ENCODE results near the gene ST3GAL4. TPM values are rescaled to one million over a fixed set of nuclear protein-coding genes. Genes with fewer than 3 reads are reported as not detected.

ST3GAL4 gene
- total RNA-seq, 1 experiment from 2014 or later = 46.2 TPM

DNA sequence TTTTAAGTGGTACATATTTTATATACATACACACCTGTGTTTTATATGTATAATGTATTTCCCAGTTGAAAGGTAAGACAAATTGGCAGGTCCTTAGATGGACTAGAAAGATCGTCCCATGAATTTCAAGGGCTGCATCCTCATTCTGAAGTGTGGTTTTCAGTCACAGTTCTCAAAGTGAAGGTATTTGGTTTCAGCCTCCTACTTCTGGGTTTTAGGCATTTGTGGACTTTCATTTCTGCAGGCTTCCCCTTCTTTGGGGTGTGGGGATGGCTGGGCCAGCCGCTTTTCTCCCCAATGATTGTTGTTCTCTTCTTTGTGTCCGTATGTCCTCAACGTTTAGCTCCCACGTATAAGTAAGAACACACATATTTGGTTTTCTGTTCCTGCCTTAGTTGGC, 41.7 kb upstream of the ST3GAL4 start:
- H3K27me3 ChIP-seq (ENCODE audit: insufficient read depth, low read depth) = no peaks in the 10 kb centered on the region
- 0 out of 2 replicates have a peak, but pooled peaks cover 8% of the 10 kb centered on the region for H3K36me3 ChIP-seq (ENCODE audit: low read depth)
- POLR2A ChIA-PET (ENCODE audit: unreplicated experiment) = no interaction called here
- no peaks in the 10 kb centered on the region for H3K9me2 ChIP-seq (ENCODE audit: insufficient read depth)
- peaks cover 5% of the 10 kb centered on the region; the same call in 1 of the 2 replicates for H3F3A ChIP-seq (ENCODE audit: insufficient read depth, low read depth)
- H3K9me3 ChIP-seq (ENCODE audit: insufficient read depth, low read depth) = no peaks in the 10 kb centered on the region
- no peak overlapping the region for H3K4me2 ChIP-seq
- no peak overlapping the region for H3K4me3 ChIP-seq
- no peak overlapping the region for H3K27ac ChIP-seq
- CTCF ChIA-PET = no interaction called here
- no peak for DNase-seq
- no TSS peak for BruUV-seq (replicated peaks)
- TF ChIP-seq, protein P1, sequence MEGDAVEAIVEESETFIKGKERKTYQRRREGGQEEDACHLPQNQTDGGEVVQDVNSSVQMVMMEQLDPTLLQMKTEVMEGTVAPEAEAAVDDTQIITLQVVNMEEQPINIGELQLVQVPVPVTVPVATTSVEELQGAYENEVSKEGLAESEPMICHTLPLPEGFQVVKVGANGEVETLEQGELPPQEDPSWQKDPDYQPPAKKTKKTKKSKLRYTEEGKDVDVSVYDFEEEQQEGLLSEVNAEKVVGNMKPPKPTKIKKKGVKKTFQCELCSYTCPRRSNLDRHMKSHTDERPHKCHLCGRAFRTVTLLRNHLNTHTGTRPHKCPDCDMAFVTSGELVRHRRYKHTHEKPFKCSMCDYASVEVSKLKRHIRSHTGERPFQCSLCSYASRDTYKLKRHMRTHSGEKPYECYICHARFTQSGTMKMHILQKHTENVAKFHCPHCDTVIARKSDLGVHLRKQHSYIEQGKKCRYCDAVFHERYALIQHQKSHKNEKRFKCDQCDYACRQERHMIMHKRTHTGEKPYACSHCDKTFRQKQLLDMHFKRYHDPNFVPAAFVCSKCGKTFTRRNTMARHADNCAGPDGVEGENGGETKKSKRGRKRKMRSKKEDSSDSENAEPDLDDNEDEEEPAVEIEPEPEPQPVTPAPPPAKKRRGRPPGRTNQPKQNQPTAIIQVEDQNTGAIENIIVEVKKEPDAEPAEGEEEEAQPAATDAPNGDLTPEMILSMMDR (conservative IDR thresholded peaks at IDR 0.05) = no peak
- no peak for TF ChIP-seq EZH2 (IDR thresholded peaks at IDR 0.05; ENCODE audit: low read depth)
- no peak overlapping the region for H2AFZ ChIP-seq
- no peaks in the 10 kb centered on the region for H3K79me2 ChIP-seq (ENCODE audit: low read depth)
- H3K4me1 ChIP-seq (replicated peaks; ENCODE audit: insufficient read depth) = peaks cover 3% of the 10 kb centered on the region; the same call in 1 of the 2 replicates
- intact Hi-C loops (cut with micrococcal nuclease; ENCODE audit: unreplicated experiment) = loop anchor here (5.0 kb wide), 2 partner anchors 53 to 678 kb away; no protein-coding TSS in a partner anchor
- no peaks in the 10 kb centered on the region for H4K20me1 ChIP-seq (ENCODE audit: insufficient read depth)

GRCh38 chr11:126317432-126317755, 38.1 kb upstream of the ST3GAL4 start:
- no peak overlapping the region for H3K27ac ChIP-seq
- BruUV-seq (replicated peaks) = no TSS peak
- no peaks in the 10 kb centered on the region for H3F3A ChIP-seq (ENCODE audit: insufficient read depth, low read depth)
- H3K27me3 ChIP-seq (ENCODE audit: insufficient read depth, low read depth) = no peaks in the 10 kb centered on the region
- POLR2A ChIA-PET (ENCODE audit: unreplicated experiment) = no interaction called here
- H3K4me2 ChIP-seq = no peak overlapping the region
- H3K79me2 ChIP-seq (ENCODE audit: low read depth) = no peaks in the 10 kb centered on the region
- no peaks in the 10 kb centered on the region for H3K4me1 ChIP-seq (replicated peaks; ENCODE audit: insufficient read depth)
- 0 out of 2 replicates have a peak, but pooled peaks cover 8% of the 10 kb centered on the region for H3K36me3 ChIP-seq (ENCODE audit: low read depth)
- TF ChIP-seq EZH2 (IDR thresholded peaks at IDR 0.05; ENCODE audit: low read depth) = no peak
- no peak overlapping the region for H2AFZ ChIP-seq
- intact Hi-C loops (cut with micrococcal nuclease; ENCODE audit: unreplicated experiment) = no loop called here
- H3K9me3 ChIP-seq (ENCODE audit: insufficient read depth, low read depth) = no peaks in the 10 kb centered on the region
- DNase-seq = no peak
- CTCF ChIA-PET = no interaction called here
- H4K20me1 ChIP-seq (ENCODE audit: insufficient read depth) = no peaks in the 10 kb centered on the region
- H3K9me2 ChIP-seq (ENCODE audit: insufficient read depth) = no peaks in the 10 kb centered on the region
- H3K4me3 ChIP-seq = no peak overlapping the region

- Histone ChIP-seq H4K20me1 (ENCODE audit: insufficient read depth) (no peaks in the 10 kb centered on the region), H3K79me2 (ENCODE audit: low read depth) (no peaks in the 10 kb centered on the region), H2AFZ (no peak overlapping the region), H3K27me3 (ENCODE audit: insufficient read depth, low read depth) (no peaks in the 10 kb centered on the region), H3K9me3 (ENCODE audit: insufficient read depth, low read depth) (no peaks in the 10 kb centered on the region), H3K27ac (no peak overlapping the region), H3K36me3 (ENCODE audit: low read depth) (0 out of 2 replicates have a peak, but pooled peaks cover 8% of the 10 kb centered on the region), H3K4me3 (no peak overlapping the region), H3K9me2 (ENCODE audit: insufficient read depth) (no peaks in the 10 kb centered on the region), H3K4me1 (replicated peaks; ENCODE audit: insufficient read depth) (no peaks in the 10 kb centered on the region), H3K4me2 (no peak overlapping the region), H3F3A (ENCODE audit: insufficient read depth, low read depth) (no peaks in the 10 kb centered on the region)
- intact Hi-C loops (cut with micrococcal nuclease; ENCODE audit: unreplicated experiment) = no loop called here
- POLR2A ChIA-PET (ENCODE audit: unreplicated experiment) = interaction anchor here (0.7 kb wide), 1 partner anchor 658 kb away, joined by 3 read pairs; no protein-coding TSS in a partner anchor
- BruUV-seq (replicated peaks) = no TSS peak
- no peak for TF ChIP-seq EZH2 (IDR thresholded peaks at IDR 0.05; ENCODE audit: low read depth)
- TF ChIP-seq, protein P1 (conservative IDR thresholded peaks at IDR 0.05) = no peak
- no peak for DNase-seq
- CTCF ChIA-PET = no interaction called here
Measured at GRCh38 chr11:126317756-126318573, 37.5 kb upstream of the ST3GAL4 start.

Data from PC-9 (cell line).